Natural killer cell (primary cell): ENCODE data around the gene MACROD2. TPM values are rescaled to one million over a fixed set of nuclear protein-coding genes. Genes with fewer than 3 reads are reported as not detected.

ENCODE experiments used
- ATAC-seq, 3 donors: fragments of 150-1000 bp in 2 of 3; fragments of 200-7000 bp in 1 of 3; cut with Tn5 transposase; 1 replicate in 1 of 3; 2 replicates in 2 of 3; pipeline ENCODE4 v1.10.0; 2021; ENCODE audit warnings: mild to moderate bottlenecking in 2 of 3, moderate library complexity in 2 of 3
- DNase-seq, 2 donors: peaks; one replicate each; pipeline versions ENCODE4 v3.0.0 to v3.0.0-alpha.2; 2013 to 2021; ENCODE audit warnings: mixed read lengths in 1 of 2
- H3K27ac ChIP-seq: one replicate; pipeline ENCODE4 v1.5.1; 2013; ENCODE audit warnings: mild to moderate bottlenecking, low read length
- H3K27me3 ChIP-seq: one replicate; pipeline ENCODE4 v1.6.1; 2013; ENCODE audit warnings: low read length; ENCODE audit not compliant: control insufficient read depth, insufficient read depth
- H3K36me3 ChIP-seq: one replicate; pipeline ENCODE4 v1.6.1; 2013; ENCODE audit warnings: low read length; ENCODE audit not compliant: control insufficient read depth, insufficient read depth
- H3K4me1 ChIP-seq: one replicate; pipeline ENCODE4 v1.6.1; 2013; ENCODE audit warnings: low read length; ENCODE audit not compliant: control insufficient read depth, insufficient read depth
- H3K4me3 ChIP-seq: one replicate; pipeline ENCODE4 v1.5.1; 2013; ENCODE audit warnings: low read length
- H3K9me3 ChIP-seq: one replicate; pipeline ENCODE4 v1.6.1; 2013; ENCODE audit warnings: low read length; ENCODE audit not compliant: control insufficient read depth, insufficient read depth
- H3K27ac Mint-ChIP-seq, 2 donors: one replicate each; pipeline ENCODE4 v1.8.0; 2022; ENCODE audit warnings: mild to moderate bottlenecking in 2 of 2, mixed read lengths in 2 of 2, moderate library complexity in 1 of 2
- H3K27me3 Mint-ChIP-seq, 2 donors: one replicate each; pipeline ENCODE4 v1.8.0; 2022; ENCODE audit warnings: low read depth in 2 of 2, mixed read lengths in 2 of 2
- H3K36me3 Mint-ChIP-seq: one replicate; pipeline ENCODE4 v1.8.0; 2022; ENCODE audit warnings: mixed read lengths
- H3K4me1 Mint-ChIP-seq, 2 donors: one replicate each; pipeline ENCODE4 v1.8.0; 2022; ENCODE audit warnings: mixed read lengths in 2 of 2
- H3K4me3 Mint-ChIP-seq: one replicate; pipeline ENCODE4 v1.8.0; 2022; ENCODE audit warnings: mild to moderate bottlenecking, moderate library complexity, mixed read lengths
- H3K9me3 Mint-ChIP-seq, 2 donors: one replicate each; pipeline ENCODE4 v1.8.0; 2022; ENCODE audit warnings: mixed read lengths in 2 of 2
- WGBS: methylation state at CpG from one replicate; pipeline ENCODE4 v1.1.7; 2013; ENCODE audit warnings: missing lambda C conversion rate; ENCODE audit not compliant: insufficient coverage; 5-methylcytosine and 5-hydroxymethylcytosine counted together
- intact Hi-C: fragments of 100-400 bp; cut with micrococcal nuclease; formaldehyde crosslinking; loops from one replicate; pipeline ENCODE4 v1.14.2; 2022
- total RNA-seq, 4 donors: library from RNA; stranded (reverse); fragments of 120-200 nt in 1 of 4; gene quantifications; one replicate each; pipeline versions ENCODE4 v1.2.3 to v1.2.4, GENCODE V29; 2013 to 2022
- TF ChIP-seq, protein P1 (sequence below): fragments of 200-600 bp; IDR thresholded peaks from one replicate; pipeline ENCODE4 v1.8.0; 2022; ENCODE audit warnings: antibody characterized with exemption

Gene MACROD2
- total RNA-seq, 3 donors from 2014 or later (not counting 1 experiment from before 2014, with no cell fraction given), result 0.19 to 0.88 TPM; not detected in 1

DNA sequence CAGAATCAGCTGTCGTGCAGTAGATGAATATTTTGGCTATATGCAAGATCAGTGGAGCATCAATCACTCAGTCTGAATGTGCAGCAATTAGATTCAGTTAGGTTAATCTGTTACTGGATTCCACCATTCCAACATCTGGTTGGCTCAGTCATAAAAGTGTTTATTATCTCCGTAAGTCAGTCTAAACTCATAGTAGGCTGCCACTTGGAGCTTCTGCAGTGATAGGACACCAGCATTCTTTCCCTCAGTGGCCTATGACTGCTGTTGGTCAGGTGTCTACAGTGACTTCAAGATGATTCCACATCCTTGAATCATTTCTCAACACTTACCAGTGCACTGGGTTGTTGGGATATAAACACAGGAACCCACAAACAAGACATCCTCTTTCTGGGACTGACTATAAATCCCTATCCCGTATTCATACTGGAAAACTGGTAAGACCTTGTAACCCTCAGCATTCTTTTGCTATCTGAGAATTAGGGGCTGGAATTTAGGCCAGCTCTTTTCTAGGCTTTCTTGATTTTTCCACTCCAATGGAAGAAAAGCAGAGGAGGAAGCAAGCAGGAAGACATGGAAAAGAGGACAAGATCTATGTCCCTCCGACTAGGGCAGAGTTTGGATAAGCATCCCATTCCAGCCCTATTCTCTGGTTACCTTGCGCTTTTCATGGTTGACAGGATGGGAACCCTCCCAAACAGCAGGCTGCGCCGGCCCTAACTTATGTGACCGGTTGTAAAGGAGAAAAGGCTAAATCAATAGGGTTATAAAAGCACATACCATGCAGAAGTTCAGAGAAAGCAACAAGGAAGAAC lies 1658.3 kb downstream of the MACROD2 start:
- peaks cover 0 to 3% of the 10 kb centered on the region in 2 donors for H3K9me3 Mint-ChIP-seq
- H3K27ac Mint-ChIP-seq, result no peak overlapping the region
- H3K27me3 Mint-ChIP-seq, result no peaks in the 10 kb centered on the region
- no peaks in the 10 kb centered on the region for H3K36me3 Mint-ChIP-seq
- TF ChIP-seq, protein P1, sequence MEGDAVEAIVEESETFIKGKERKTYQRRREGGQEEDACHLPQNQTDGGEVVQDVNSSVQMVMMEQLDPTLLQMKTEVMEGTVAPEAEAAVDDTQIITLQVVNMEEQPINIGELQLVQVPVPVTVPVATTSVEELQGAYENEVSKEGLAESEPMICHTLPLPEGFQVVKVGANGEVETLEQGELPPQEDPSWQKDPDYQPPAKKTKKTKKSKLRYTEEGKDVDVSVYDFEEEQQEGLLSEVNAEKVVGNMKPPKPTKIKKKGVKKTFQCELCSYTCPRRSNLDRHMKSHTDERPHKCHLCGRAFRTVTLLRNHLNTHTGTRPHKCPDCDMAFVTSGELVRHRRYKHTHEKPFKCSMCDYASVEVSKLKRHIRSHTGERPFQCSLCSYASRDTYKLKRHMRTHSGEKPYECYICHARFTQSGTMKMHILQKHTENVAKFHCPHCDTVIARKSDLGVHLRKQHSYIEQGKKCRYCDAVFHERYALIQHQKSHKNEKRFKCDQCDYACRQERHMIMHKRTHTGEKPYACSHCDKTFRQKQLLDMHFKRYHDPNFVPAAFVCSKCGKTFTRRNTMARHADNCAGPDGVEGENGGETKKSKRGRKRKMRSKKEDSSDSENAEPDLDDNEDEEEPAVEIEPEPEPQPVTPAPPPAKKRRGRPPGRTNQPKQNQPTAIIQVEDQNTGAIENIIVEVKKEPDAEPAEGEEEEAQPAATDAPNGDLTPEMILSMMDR, result no peak
- H3K27ac ChIP-seq, result no peak overlapping the region
- H3K4me1 ChIP-seq, result no peaks in the 10 kb centered on the region
- intact Hi-C loops, result no loop called here
- H3K9me3 ChIP-seq, result no peaks in the 10 kb centered on the region
- ATAC-seq, result no peak
- H3K4me3 Mint-ChIP-seq, result no peak overlapping the region
- no peak for DNase-seq
- no peaks in the 10 kb centered on the region for H3K27me3 ChIP-seq
- no peaks in the 10 kb centered on the region for H3K4me1 Mint-ChIP-seq
- H3K4me3 ChIP-seq, result no peak overlapping the region
- 91% methylated on average over 8 of the region's 8 CpGs for WGBS
- H3K36me3 ChIP-seq, result no peaks in the 10 kb centered on the region

DNA sequence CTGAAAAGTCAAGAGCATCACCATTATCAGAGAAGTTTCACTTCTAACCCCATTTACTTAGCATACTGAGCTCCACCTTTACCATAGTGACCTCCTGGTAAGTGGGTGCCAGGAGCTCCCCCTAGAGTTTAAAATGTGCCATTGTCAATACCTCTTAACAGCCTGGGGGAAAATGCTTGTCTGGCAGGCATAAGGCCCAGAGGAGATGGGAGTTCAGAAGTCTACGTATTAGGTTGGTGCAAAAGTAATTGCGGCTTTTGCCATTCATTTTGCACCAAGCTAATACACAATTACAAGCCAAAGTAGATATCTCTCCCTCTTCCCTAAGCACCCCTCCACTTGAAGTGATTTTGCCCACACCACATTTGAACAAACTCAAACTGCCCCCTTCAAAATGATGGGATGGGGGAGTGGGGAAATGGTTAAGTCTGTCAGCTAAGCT lies 1658.9 kb downstream of the MACROD2 start:
- Mint-ChIP-seq H3K4me1 (no peaks in the 10 kb centered on the region), H3K4me3 (no peak overlapping the region), H3K9me3 (peaks cover 0 to 2% of the 10 kb centered on the region in 2 donors), H3K27me3 (no peaks in the 10 kb centered on the region), H3K27ac (no peak overlapping the region), H3K36me3 (no peaks in the 10 kb centered on the region)
- intact Hi-C loops, result no loop called here
- Histone ChIP-seq H3K4me1 (no peaks in the 10 kb centered on the region), H3K9me3 (no peaks in the 10 kb centered on the region), H3K36me3 (no peaks in the 10 kb centered on the region), H3K27me3 (no peaks in the 10 kb centered on the region), H3K27ac (no peak overlapping the region), H3K4me3 (no peak overlapping the region)
- TF ChIP-seq, protein P1, result no peak
- ATAC-seq (no peak), DNase-seq (no peak)
- 67% methylated on average over 2 of the region's 2 CpGs for WGBS

DNA sequence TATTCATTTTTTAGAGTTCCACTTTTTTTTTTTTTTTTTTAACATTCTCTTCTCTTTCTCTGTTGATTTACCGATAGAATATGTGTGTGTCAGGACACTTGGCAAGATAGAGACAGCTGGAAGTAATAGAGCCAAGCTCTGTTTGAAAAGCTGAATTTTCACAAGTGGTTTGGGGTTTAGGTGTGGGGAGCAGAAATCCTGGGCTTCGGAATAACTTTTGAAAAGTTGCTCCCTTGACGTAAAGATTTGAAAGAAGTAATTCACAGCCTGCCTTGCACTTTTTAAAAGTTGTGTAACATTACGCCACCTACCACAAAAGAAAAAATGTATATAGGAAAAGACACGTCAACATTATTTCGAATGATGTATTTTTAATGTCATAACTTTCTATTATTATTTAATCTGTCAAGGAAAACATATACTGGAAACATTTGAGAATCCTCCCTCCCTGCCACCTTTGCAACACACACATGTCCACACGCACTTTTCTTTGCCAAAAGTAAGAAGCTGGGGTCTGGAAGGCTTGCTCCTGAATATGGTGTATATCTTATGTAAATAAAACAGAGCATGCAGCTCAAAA lies 1660.1 kb downstream of the MACROD2 start:
- Mint-ChIP-seq H3K9me3 (peaks cover 0 to 2% of the 10 kb centered on the region in 2 donors), H3K36me3 (no peaks in the 10 kb centered on the region), H3K27ac (no peak overlapping the region), H3K27me3 (no peaks in the 10 kb centered on the region), H3K4me1 (no peaks in the 10 kb centered on the region), H3K4me3 (no peak overlapping the region)
- no CpG with 5 or more reads among the region's 7 CpGs for WGBS
- DNase-seq (no peak), ATAC-seq (no peak)
- Histone ChIP-seq H3K27me3 (no peaks in the 10 kb centered on the region), H3K9me3 (no peaks in the 10 kb centered on the region), H3K36me3 (no peaks in the 10 kb centered on the region), H3K4me3 (no peak overlapping the region), H3K4me1 (no peaks in the 10 kb centered on the region), H3K27ac (no peak overlapping the region)
- intact Hi-C loops, result no loop called here
- TF ChIP-seq, protein P1, result no peak
